ENCODE results near the gene COPG1. TPM values are rescaled to one million over a fixed set of nuclear protein-coding genes. Genes with fewer than 3 reads are reported as not detected.

The COPG1 gene
- total and polyA plus RNA-seq, 9 donors = 49.2 to 147 (median 115) TPM

DNA sequence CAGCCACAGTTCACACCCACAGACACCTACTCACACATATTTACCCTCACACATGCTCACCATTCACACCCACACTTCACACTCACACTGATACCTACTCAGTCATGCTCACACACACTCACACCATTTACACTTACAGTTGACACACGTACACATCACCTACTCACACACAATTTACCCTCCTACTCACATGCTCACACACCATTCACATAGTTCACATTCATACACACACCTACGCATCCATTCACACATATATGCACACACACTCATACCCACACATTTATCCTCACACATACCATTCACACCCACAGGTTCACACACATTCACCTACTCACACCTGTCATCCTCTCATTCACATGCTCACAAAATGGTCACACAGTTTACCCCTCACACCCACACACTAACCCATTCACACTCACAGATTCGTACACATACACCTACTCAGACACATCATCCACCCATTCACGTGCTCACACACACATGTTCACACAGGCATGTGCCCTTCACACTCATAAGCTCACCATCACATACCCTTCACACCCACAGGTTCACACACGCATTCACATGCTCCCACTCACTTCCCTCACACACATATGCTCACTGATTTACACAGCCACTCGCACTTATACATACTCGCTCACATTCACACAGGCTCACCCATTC, 71.5 kb downstream of the COPG1 start:
- H3K27ac ChIP-seq = no peak overlapping the region
- H3K9me3 ChIP-seq = no peaks in the 10 kb centered on the region
- no peak for DNase-seq
- intact Hi-C loops (cut with DNase I) = no loop called here
- peaks cover 2% of the 10 kb centered on the region for H3K4me1 ChIP-seq (ENCODE audit: insufficient read depth)
- WGBS, 3 donors = 86 to 93% (median 91%) methylated on average over 7 of the region's 7 CpGs
- no peaks in the 10 kb centered on the region for H3K36me3 ChIP-seq
- H3K27me3 ChIP-seq = no peaks in the 10 kb centered on the region
- H3K4me3 ChIP-seq = no peak overlapping the region
- TF ChIP-seq, protein P1, sequence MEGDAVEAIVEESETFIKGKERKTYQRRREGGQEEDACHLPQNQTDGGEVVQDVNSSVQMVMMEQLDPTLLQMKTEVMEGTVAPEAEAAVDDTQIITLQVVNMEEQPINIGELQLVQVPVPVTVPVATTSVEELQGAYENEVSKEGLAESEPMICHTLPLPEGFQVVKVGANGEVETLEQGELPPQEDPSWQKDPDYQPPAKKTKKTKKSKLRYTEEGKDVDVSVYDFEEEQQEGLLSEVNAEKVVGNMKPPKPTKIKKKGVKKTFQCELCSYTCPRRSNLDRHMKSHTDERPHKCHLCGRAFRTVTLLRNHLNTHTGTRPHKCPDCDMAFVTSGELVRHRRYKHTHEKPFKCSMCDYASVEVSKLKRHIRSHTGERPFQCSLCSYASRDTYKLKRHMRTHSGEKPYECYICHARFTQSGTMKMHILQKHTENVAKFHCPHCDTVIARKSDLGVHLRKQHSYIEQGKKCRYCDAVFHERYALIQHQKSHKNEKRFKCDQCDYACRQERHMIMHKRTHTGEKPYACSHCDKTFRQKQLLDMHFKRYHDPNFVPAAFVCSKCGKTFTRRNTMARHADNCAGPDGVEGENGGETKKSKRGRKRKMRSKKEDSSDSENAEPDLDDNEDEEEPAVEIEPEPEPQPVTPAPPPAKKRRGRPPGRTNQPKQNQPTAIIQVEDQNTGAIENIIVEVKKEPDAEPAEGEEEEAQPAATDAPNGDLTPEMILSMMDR (IDR thresholded peaks at IDR 0.05) = no peak
- no peak for TF ChIP-seq POLR2A (IDR thresholded peaks at IDR 0.05)
- no peak for TF ChIP-seq EP300 (IDR thresholded peaks at IDR 0.05)

DNA sequence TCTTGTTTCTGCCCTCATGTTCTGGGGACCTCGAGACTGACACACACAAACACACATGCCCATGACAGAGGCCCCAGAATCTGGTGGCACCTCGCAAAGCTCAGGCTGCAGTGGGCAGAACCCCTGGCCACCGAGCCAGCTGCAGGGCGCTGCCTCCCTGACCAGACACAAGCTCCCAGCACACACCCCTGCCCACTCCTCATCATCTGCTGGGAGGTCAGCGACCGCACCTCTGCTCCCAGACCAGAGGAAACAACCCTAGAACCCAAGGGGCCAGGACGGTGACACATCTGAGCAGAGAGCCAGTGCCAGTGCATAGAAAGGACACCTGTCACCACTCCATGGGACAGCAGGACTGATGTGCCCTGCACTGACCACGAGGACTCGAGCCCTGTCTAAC, 72.5 kb downstream of the COPG1 start:
- Histone ChIP-seq H3K36me3 (no peaks in the 10 kb centered on the region), H3K9me3 (no peaks in the 10 kb centered on the region), H3K27me3 (no peaks in the 10 kb centered on the region), H3K4me1 (ENCODE audit: insufficient read depth) (peaks cover 2% of the 10 kb centered on the region), H3K4me3 (no peak overlapping the region), H3K27ac (no peak overlapping the region)
- intact Hi-C loops (cut with DNase I) = no loop called here
- DNase-seq = no peak
- 94% methylated on average over 9 of the region's 9 CpGs for WGBS, 3 donors
- TF ChIP-seq EP300 (IDR thresholded peaks at IDR 0.05) (no peak), POLR2A (IDR thresholded peaks at IDR 0.05) (no peak)
- TF ChIP-seq, protein P1 (IDR thresholded peaks at IDR 0.05) = no peak

DNA sequence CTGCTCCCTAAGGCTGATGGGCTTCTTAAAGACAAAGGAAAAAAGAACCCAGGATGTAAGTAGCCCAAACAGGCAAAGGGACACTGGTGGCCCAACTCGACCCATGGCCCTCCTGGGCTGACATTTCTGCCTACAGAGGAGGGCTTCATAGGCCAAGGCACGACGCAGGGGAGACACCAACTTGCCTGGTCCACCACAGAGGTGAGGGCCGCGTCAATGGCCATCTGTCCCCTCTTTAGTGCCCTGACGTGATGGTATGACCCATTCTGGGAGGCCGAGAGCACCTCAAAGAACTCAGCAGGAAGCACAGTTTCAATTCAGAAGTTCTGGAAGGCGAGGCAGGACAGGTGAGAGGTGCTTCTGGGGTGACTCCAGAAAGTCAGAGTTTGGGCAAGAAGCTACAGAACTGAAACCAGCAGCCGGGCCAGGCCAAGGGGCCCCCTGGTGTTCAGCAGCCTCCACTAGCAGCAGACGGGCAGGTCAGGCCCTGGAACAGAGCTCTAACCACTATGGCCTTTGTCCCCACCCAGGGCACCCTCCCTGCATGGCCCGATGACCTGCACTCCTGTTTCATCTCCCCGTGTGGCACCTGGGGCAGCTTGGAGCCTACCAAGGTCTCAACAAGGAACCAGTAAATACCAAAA, 74.4 kb downstream of the COPG1 start:
- H3K36me3 ChIP-seq = no peaks in the 10 kb centered on the region
- H3K4me1 ChIP-seq (ENCODE audit: insufficient read depth) = no peaks in the 10 kb centered on the region
- intact Hi-C loops (cut with DNase I) = no loop called here
- H3K27ac ChIP-seq = no peak overlapping the region
- H3K27me3 ChIP-seq = no peaks in the 10 kb centered on the region
- no peaks in the 10 kb centered on the region for H3K9me3 ChIP-seq
- TF ChIP-seq POLR2A (IDR thresholded peaks at IDR 0.05) = no peak
- TF ChIP-seq, protein P1 (IDR thresholded peaks at IDR 0.05) = no peak
- no peak for TF ChIP-seq EP300 (IDR thresholded peaks at IDR 0.05)
- DNase-seq = no peak
- no peak overlapping the region for H3K4me3 ChIP-seq
- 82 to 86% (median 84%) methylated on average over 12 of the region's 12 CpGs for WGBS, 3 donors

DNA sequence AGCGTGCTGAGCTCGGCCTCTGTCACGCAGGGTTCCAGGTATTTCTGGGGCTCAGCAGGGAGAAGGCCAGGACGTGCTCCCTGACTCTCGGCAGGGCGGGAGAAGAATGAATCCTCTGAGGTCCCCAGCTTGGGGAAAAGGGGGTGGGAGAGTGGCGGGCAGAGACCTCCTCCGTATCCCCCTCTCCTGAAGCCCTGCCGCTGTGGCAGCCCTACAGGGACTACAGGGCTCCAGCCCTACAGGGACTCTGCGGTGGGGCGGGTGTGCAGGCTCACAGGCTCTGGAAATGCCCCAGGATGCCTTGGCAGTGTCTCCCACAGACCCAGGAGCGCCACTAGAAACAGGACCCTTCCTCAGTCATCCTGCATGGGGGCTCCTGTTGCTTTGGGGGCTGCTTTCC, 75.4 kb downstream of the COPG1 start:
- H3K27me3 ChIP-seq = no peaks in the 10 kb centered on the region
- no peak for DNase-seq
- no peak overlapping the region for H3K27ac ChIP-seq
- intact Hi-C loops (cut with DNase I) = no loop called here
- no peak overlapping the region for H3K4me3 ChIP-seq
- TF ChIP-seq EP300 (IDR thresholded peaks at IDR 0.05) = no peak
- no peak for TF ChIP-seq POLR2A (IDR thresholded peaks at IDR 0.05)
- TF ChIP-seq, protein P1 (IDR thresholded peaks at IDR 0.05) = no peak
- no peaks in the 10 kb centered on the region for H3K36me3 ChIP-seq
- no peaks in the 10 kb centered on the region for H3K9me3 ChIP-seq
- H3K4me1 ChIP-seq (ENCODE audit: insufficient read depth) = no peaks in the 10 kb centered on the region
- WGBS, 3 donors = 91 to 95% (median 95%) methylated on average over 12 of the region's 12 CpGs
